GM10847 (cell line): ENCODE data around the gene SCGB1D1.

ENCODE experiments used
- POLR2A ChIP-seq: IDR thresholded peaks from 2 replicates; pipeline ENCODE4 v1.6.1; 2011; ENCODE audit not compliant: insufficient read length; ENCODE audit errors: extremely low read depth

Gene SCGB1D1

DNA sequence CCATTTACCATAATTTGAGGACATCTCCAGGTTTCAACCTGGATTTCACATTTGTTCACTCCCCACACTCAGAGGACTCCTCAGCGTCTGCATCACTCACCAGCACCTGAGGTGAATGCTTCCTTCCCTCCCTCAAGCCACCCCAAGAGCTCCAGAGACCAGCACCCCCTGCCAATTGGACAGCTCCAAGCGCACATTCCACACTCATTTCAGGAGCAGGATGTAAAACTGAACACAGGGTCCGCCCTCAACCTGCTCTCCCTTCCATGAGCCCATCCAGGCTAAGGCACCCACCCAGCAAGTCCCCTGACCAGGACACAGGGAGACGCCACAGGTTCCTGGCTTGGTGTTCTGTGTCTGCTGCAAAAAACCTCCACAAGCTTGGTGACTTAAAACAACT is 3.9 kb downstream of the SCGB1D1 start:
- TF ChIP-seq POLR2A, result no peak

DNA sequence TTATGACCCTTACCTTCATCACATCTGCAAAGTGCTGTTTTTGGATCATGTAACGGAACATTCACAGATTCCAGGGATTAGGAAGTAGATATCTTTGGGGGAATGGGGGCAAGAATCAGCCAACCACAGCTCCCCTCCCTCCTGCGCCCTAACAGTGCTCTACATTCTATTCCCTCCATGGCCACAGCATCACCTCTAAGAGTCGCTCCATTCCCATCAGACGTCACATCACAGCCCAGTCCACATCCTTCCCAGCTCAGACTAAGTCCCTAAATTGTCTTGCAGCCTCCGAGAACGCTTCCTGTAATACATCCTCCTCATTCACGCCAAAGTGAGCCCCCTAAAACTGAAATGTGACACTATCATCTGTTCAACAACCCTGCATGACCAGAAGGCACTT is 5.9 kb downstream of the SCGB1D1 start:
- no peak for TF ChIP-seq POLR2A

DNA sequence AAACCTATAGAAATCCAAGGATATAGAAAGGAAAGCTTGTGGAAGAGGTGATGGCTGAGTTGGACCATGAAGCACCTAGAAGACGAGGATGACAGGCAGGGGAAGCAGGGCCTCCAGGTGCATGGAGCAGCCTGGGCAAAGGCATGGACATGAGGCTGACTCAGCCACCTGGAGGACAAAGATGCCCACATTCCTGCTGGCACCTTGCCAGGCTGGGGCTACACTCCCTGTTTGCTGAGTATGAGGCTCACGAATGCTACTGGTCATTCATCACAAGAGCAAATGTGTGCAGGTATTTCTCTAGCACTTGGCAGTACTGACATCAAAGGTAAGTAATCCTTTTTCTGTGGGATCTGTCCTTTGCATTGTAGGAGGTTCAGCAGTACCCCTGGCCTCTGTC is 11.4 kb downstream of the SCGB1D1 start:
- no peak for TF ChIP-seq POLR2A

DNA sequence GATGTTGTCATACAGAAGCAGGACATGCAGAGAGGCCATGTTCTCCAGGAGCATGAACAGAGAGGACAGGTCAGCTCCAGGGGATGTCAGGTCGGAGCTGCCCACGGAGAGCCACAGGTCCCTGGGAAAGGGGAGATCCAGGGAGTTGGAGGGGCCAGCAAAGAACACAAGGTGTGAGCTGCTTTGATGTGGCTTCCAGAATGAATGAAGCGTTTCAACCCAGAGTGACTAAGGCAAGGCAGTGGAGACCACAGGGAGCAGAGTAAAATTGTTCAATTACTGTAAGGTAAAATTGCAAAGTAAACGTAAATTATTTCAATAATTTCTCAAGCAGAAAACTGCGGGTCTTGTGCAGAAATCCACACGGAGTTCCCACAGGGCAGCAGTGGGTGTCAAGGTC is 12.9 kb downstream of the SCGB1D1 start:
- TF ChIP-seq POLR2A, result no peak

DNA sequence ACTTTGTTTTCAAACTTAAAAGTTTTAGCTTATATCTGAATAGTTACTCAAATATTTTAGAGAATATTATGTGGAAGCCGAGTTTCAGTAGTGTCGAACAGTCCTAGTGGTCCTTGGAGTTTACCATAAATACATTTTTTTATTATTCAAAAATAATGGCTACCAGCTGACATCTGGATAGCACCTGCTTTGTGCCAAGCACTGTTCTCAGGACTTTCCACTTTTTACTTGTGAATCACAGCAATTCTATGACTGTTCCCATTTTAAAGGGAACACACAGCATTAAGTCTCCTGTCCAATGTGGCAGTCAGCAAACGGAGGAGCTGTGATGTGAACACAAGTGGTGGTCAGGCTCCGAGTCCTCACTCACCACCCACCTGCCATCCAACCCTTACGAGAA is 14.4 kb downstream of the SCGB1D1 start:
- TF ChIP-seq POLR2A, result no peak

DNA sequence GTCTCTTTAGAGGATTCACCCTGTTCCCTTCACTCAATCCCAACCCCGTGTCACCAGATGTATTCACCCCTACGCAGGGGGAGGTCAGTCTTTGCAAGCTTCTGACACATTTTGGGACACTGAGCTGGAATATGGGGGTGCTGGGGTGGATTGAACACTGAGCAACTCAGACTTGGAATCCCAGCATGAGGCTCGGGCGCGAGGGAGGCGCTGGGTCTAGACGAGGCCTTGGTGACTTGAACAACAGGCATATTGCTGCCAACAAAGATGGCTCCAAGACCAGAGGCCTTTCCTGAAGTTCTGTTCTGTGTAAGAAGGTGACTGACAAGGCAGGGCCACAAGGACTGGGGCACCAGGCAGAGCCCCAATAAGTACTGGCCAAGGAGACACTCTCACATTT is 15.4 kb downstream of the SCGB1D1 start:
- no peak for TF ChIP-seq POLR2A

DNA sequence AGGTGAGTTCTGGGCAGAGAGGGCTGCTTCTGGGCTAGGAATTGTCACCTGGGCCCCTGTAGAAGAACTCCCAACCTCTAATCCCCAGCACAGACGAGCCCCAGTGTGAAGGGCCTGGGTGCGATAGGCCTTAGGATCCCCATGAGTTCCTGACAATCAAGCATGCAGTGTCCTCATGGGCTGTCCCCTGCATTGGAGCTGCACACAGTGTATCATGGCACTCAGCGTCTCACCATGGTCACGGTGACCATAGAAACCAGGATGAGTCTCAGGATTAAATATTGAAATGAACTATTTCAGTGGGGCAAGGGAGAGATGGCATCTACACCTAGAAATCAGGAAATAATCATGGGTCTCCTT is 18.7 kb downstream of the SCGB1D1 start:
- TF ChIP-seq POLR2A, result no peak

DNA sequence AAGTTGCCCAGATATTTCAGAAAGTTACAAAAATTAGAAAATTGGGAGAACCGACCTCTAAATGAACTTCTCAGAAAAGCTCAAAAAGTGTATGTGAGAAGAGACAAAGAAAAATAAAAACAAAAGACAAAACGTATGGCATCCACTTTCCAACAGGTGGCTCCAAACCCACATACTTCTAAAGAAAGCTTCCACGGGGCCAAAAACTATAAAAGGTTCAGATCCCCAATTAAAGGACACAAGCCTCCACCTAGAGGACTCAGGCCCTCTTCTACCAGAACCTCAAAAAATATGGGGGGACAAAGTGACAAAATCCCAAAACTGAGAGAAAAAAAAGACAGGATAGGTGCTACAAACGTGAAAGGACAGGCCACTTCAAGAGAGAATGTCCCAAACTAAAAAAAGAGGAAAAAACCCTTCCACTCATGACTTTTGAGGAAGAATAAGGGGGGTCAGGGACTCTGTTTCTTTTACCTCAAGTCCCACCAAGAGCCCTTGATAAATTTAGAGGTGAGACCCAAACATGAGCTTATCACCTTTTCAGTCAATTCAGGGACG is 27.3 kb downstream of the SCGB1D1 start:
- no peak for TF ChIP-seq POLR2A

DNA sequence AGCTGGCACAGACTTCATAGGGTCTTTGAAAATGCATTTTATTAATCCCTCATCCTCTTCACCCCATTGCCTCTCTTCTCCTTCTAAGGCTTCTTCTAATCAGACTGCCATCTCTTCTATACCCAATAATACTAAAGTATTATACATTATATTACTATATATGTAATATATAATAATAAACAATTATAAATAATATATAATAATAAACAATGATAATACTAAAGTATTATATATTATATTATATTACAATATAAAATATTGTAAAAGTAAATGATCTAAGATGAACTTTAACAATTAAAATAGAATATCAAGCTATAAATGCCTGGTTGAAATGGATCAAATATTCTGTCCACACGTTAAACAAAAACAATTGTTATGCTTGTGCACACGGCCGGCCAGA is 31.5 kb downstream of the SCGB1D1 start:
- TF ChIP-seq POLR2A, result no peak

DNA sequence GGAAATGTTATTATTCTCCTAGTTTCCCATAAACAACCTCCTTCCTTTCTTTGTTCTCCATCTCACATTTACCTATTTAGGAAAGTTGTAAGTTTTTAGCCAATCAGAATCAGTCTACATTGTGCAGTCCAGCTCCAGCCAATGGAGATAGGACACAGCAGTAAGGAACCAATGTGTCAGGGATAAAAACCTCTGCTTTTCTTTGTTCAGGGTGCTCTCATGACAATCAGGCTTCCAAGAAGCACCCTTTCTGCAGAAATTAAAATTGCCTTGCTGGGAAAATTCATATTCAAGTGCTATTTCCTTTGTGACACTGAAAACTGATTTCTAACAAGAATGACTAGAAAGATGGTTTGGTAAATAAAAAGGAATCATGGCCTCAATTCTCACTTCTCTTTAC is 33.1 kb downstream of the SCGB1D1 start:
- TF ChIP-seq POLR2A, result no peak

DNA sequence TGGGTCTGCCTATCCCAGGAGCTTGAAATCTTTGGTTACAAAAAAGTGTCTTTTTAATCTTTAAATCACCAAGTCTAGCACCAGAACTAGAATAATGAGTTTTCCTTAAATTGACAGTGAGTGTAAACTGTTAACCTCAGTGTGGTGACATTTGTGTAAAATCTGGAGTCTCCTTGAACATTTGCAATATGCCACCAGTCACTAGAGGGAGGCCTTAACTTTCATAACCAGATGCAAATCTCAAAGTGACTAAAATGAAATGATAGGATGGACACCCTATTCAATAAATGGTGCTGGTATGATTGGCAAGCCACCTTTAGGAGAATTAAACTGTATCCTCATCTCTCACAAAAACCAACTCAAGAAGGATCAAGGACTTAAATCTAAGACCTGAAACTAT is 43.7 kb downstream of the SCGB1D1 start:
- no peak for TF ChIP-seq POLR2A

DNA sequence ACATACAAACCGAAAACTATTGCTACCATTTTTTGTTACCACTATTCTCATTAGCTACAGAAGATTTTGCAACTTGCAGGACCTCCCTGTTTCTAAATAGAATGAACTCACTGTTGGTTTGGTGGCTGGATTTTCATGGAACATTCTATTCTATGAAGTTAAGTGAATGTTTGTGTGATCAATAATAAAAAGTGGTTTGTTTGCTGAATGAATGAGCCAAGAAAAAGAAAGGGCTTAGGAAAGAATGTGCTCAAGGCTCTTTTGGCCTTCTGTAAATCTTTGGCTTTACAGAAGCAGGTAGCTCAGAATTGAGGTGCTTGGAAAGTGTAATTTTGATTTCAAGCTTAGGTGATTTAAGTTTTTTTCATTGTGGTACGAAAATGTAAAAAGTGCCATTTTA is 46.2 kb downstream of the SCGB1D1 start:
- TF ChIP-seq POLR2A, result no peak

DNA sequence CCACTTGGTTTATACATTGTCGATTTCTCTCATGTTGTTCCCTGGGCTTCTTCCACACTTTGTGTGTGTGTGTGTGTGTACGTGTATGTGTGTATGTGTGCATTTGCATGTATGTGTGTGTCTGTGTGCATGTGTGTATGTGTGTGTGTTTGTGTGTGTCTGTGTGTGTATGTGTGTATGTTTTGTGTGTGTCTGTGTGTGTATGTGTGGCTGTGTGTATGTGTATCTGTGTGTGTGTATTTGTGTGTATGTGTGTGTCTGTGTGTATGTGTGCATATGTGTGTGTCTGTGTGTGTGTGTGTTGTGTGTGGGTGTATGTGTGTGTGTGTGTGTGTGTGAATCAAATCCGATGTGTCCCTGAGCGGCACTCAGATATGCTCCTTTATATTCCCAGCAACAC is 47.5 kb downstream of the SCGB1D1 start:
- no peak for TF ChIP-seq POLR2A

DNA sequence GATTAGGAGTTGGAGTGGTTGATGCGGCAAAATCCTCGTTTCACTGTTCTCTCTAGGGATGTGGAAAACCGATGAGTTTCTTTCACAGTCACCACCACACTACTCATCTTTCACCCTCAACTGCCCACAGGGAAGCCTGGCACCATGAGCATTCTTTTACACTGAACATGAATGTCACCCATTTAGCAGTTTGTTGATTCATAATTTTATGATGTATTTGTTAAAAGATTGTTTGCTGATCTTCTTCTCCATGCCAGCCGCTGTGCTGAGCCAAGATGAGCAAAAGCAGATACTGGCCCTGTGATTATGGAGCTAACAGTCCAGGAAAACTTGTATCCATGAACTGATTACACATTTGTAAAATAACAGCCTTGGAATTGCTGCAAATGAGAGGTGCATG is 48.1 kb downstream of the SCGB1D1 start:
- TF ChIP-seq POLR2A, result no peak

DNA sequence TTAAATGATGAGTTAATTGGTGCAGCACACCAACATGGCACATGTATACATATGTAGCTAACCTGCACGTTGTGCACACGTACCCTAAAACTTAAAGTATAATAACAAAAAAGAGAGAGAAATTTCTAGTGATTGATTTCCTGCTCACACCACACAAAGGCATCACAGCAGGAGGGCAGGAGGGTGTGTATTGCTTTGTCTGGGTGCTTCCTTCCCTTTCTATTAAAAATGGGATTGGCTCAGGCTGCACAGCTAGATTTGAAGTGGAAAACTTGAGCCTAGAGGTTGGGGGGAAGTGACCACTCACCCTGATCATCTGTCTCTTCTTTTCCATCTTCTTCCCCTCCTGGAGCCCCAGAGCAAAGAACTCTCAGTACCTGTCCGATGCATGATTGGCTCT is 51.1 kb downstream of the SCGB1D1 start:
- no peak for TF ChIP-seq POLR2A

DNA sequence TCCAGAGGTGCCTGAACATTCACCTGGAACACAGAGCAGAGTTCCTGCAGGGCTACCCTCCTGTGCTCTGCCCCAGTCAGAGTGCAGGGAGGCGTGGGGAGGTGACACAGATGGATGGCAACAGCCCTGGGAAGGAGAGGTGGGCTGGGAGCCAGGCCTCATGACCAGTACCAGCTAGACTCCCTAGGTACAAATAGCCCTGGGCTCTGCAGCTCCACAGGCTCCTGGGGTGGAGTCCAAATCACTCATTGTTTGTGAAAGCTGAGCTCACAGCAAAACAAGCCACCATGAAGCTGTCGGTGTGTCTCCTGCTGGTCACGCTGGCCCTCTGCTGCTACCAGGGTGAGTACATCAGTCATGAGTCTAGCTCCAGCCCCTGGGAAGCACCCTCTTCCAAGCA is 52.0 kb downstream of the SCGB1D1 start, which contains the start of gene SCGB1D2:
Gene SCGB1D2 (plus strand): TSS at position 219 of the 400 bp plus-strand sequence. CDS start 69 bp downstream, at position 288.
- no peak for TF ChIP-seq POLR2A
